ENCODE results near the gene BLNK.

Gene BLNK

GRCh38 chr10:96260014-96260413 lies 11.4 kb downstream of the BLNK start:
- DNase-seq: no peak

GRCh38 chr10:96259150-96259549 lies 12.2 kb downstream of the BLNK start:
- DNase-seq: no peak

- DNase-seq: no peak
Measured at GRCh38 chr10:96257944-96258343, 13.4 kb downstream of the BLNK start.

GRCh38 chr10:96255549-96256333 lies 15.6 kb downstream of the BLNK start:
- no peak for DNase-seq

- DNase-seq: no peak
Measured at GRCh38 chr10:96254976-96255375, 16.4 kb downstream of the BLNK start.

GRCh38 chr10:96252730-96253129 lies 18.6 kb downstream of the BLNK start:
- DNase-seq: no peak

GRCh38 chr10:96250349-96250748 lies 21.0 kb downstream of the BLNK start:
- no peak for DNase-seq

- DNase-seq: no peak
Measured at GRCh38 chr10:96249264-96249663, 22.1 kb downstream of the BLNK start.

- no peak for DNase-seq
Measured at GRCh38 chr10:96244354-96244753, 27.0 kb downstream of the BLNK start.

GRCh38 chr10:96243296-96243695 lies 28.1 kb downstream of the BLNK start:
- DNase-seq: no peak

- no peak for DNase-seq
Measured at GRCh38 chr10:96242822-96243221, 28.5 kb downstream of the BLNK start.

- no peak for DNase-seq
Measured at GRCh38 chr10:96238646-96239623, 32.4 kb downstream of the BLNK start.

- DNase-seq: no peak
Measured at GRCh38 chr10:96236876-96237275, 34.5 kb downstream of the BLNK start.

GRCh38 chr10:96236090-96236478 lies 35.3 kb downstream of the BLNK start:
- no peak for DNase-seq

- DNase-seq: no peak
Measured at GRCh38 chr10:96235326-96236089, 35.9 kb downstream of the BLNK start.

- no peak for DNase-seq
Measured at GRCh38 chr10:96233959-96234358, 37.4 kb downstream of the BLNK start.

- no peak for DNase-seq
Measured at GRCh38 chr10:96230527-96230926, 40.8 kb downstream of the BLNK start.

GRCh38 chr10:96229568-96230030 lies 41.8 kb downstream of the BLNK start:
- DNase-seq: peak; percentile 45 to 51

GRCh38 chr10:96228408-96228994 lies 42.9 kb downstream of the BLNK start:
- DNase-seq: no peak

- no peak for DNase-seq
Measured at GRCh38 chr10:96227206-96227605, 44.2 kb downstream of the BLNK start.

- no peak for DNase-seq
Measured at GRCh38 chr10:96225119-96225518, 46.2 kb downstream of the BLNK start.

GRCh38 chr10:96222908-96223307 lies 48.5 kb downstream of the BLNK start:
- DNase-seq: no peak

GRCh38 chr10:96222441-96222840 lies 48.9 kb downstream of the BLNK start:
- DNase-seq: no peak
